Stimulated activated effector memory CD8-positive, alpha-beta T cell treated with anti-CD3 and anti-CD28 coated beads, Interleukin-12 subunit alpha, Interleukin-12 subunit beta, amount 100 ng/mL, for 72 hours (primary cell): Measurements from ENCODE around the gene GCGR.

Source experiments
- ATAC-seq: fragments of 150-1000 bp; cut with Tn5 transposase; 2 replicates; pipeline ENCODE4 v1.10.0; 2021
- DNase-seq, 2 donors: peaks; one replicate each; pipeline ENCODE4 v3.0.0; 2021 to 2022; ENCODE audit warnings: low spot score in 2 of 2
- H3K27ac Mint-ChIP-seq: one replicate; pipeline ENCODE4 v1.8.0; 2022; ENCODE audit warnings: mild to moderate bottlenecking, mixed read lengths
- H3K36me3 Mint-ChIP-seq: one replicate; pipeline ENCODE4 v1.8.0; 2022; ENCODE audit warnings: mild to moderate bottlenecking, mixed read lengths
- H3K4me1 Mint-ChIP-seq: one replicate; pipeline ENCODE4 v1.8.0; 2022; ENCODE audit warnings: mixed read lengths
- H3K4me3 Mint-ChIP-seq: one replicate; pipeline ENCODE4 v1.8.0; 2022; ENCODE audit warnings: mild to moderate bottlenecking, mixed read lengths
- H3K9me3 Mint-ChIP-seq: one replicate; pipeline ENCODE4 v1.8.0; 2022; ENCODE audit warnings: mixed read lengths

The GCGR gene

GRCh38 chr17:81821603-81822311 lies 17.8 kb downstream of the GCGR start:
- ATAC-seq = peak; percentile 42
- H3K4me3 Mint-ChIP-seq = no peak overlapping the region
- H3K4me1 Mint-ChIP-seq = peaks cover 22% of the 10 kb centered on the region
- no peaks in the 10 kb centered on the region for H3K9me3 Mint-ChIP-seq
- no peak for DNase-seq
- peak overlapping the region; percentile 60 for H3K27ac Mint-ChIP-seq
- peaks cover 4% of the 10 kb centered on the region for H3K36me3 Mint-ChIP-seq

DNA sequence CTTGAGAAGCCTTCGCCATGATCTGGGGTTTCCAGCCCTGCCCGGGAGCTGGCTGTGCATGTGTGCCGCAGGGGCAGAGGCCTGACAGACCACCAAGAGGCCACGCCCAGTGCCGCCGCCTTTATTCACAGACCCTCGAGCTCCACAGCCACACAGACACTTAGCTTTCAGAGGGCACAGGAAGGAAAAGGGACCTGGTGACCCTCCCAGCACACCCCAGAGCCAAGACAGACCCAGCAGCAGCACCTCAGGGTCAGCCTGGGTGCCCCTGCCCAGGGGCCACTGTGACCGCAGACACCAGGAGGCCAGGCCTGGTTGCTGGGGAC lies 18.3 kb downstream of the GCGR start:
- peak overlapping the region; percentile 60 for H3K27ac Mint-ChIP-seq
- peaks cover 22% of the 10 kb centered on the region for H3K4me1 Mint-ChIP-seq
- DNase-seq (no peak), ATAC-seq (no peak)
- H3K9me3 Mint-ChIP-seq = no peaks in the 10 kb centered on the region
- H3K36me3 Mint-ChIP-seq = peaks cover 4% of the 10 kb centered on the region
- H3K4me3 Mint-ChIP-seq = no peak overlapping the region

- Mint-ChIP-seq H3K36me3 (peaks cover 4% of the 10 kb centered on the region), H3K27ac (no peak overlapping the region), H3K4me3 (no peak overlapping the region), H3K4me1 (peaks cover 16% of the 10 kb centered on the region), H3K9me3 (no peaks in the 10 kb centered on the region)
- ATAC-seq (no peak), DNase-seq (no peak)
These were observed 19.3 kb downstream of the GCGR start for GRCh38 chr17:81822996-81823819.

GRCh38 chr17:81823820-81824550 lies 20.0 kb downstream of the GCGR start:
- ATAC-seq (no peak), DNase-seq (no peak)
- H3K27ac Mint-ChIP-seq = no peak overlapping the region
- no peaks in the 10 kb centered on the region for H3K9me3 Mint-ChIP-seq
- H3K4me1 Mint-ChIP-seq = peaks cover 22% of the 10 kb centered on the region
- H3K36me3 Mint-ChIP-seq = peaks cover 4% of the 10 kb centered on the region
- no peak overlapping the region for H3K4me3 Mint-ChIP-seq

GRCh38 chr17:81824595-81824994 lies 20.6 kb downstream of the GCGR start:
- ATAC-seq (no peak), DNase-seq (no peak)
- no peaks in the 10 kb centered on the region for H3K9me3 Mint-ChIP-seq
- no peak overlapping the region for H3K27ac Mint-ChIP-seq
- H3K36me3 Mint-ChIP-seq = peaks cover 4% of the 10 kb centered on the region
- H3K4me3 Mint-ChIP-seq = no peak overlapping the region
- H3K4me1 Mint-ChIP-seq = peaks cover 25% of the 10 kb centered on the region

DNA sequence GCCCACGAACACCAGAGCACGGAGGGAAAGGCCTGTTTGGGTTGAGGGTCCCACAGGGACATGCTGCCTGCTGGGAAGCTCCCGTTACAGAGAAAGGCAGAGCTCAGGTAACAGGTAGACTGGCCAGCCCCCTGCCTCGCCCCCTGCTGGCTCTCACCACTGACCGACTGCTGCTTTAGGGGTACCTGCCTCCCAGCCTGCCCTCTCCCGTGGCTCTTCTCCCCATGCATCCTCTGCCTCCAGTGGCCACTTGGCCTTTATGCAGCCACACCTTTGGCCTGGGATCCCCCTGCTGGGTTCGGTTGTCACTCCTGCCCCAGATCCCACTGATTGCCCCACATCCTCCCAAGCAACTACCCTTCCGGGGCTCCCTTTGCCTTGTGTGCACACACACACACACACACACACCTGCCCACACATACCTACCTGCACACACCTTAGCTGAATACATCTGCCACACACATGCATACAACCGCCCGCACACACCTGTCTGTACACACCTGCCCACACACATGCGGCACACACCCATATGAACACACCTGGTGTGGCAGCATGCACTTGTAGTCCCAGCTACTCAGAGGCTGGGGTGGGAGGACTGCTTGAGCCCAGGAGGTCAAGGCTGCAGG lies 22.0 kb downstream of the GCGR start:
- Mint-ChIP-seq H3K36me3 (peaks cover 4% of the 10 kb centered on the region), H3K4me1 (peaks cover 30% of the 10 kb centered on the region)

DNA sequence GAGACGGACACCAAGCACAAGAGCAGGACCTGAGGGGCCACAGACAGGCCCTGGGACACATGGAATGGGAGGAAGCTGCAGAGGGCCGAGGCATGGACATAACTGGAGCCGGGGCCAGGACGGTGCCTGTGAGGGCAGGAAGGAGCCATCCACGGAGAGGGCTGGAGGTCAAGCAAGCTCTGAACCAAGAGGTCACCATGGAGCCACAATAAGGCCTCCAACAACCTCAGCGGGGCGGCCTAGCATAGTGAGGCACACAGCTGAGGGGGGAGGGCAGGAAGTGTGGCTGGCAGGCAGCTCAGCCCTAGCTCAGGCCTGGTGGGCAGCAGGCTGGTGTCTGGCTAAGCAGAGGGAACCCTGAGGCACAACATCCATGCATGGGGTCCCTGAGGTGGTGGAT lies 24.7 kb downstream of the GCGR start:
- no peak overlapping the region for H3K4me3 Mint-ChIP-seq
- H3K4me1 Mint-ChIP-seq = peaks cover 35% of the 10 kb centered on the region
- no peaks in the 10 kb centered on the region for H3K9me3 Mint-ChIP-seq
- peak overlapping the region; percentile 54 for H3K27ac Mint-ChIP-seq
- ATAC-seq (no peak), DNase-seq (no peak)
- H3K36me3 Mint-ChIP-seq = peaks cover 17% of the 10 kb centered on the region

More for the DNA sequence above, 22.0 kb downstream of the GCGR start:
- no peaks in the 10 kb centered on the region for H3K9me3 Mint-ChIP-seq
- H3K27ac Mint-ChIP-seq = peak overlapping the region; percentile 66
- no peak for DNase-seq
- no peak overlapping the region for H3K4me3 Mint-ChIP-seq
- no peak for ATAC-seq

GRCh38 chr17:81829858-81830257 lies 25.9 kb downstream of the GCGR start:
- Mint-ChIP-seq H3K4me1 (peaks cover 35% of the 10 kb centered on the region), H3K27ac (no peak overlapping the region)

DNA sequence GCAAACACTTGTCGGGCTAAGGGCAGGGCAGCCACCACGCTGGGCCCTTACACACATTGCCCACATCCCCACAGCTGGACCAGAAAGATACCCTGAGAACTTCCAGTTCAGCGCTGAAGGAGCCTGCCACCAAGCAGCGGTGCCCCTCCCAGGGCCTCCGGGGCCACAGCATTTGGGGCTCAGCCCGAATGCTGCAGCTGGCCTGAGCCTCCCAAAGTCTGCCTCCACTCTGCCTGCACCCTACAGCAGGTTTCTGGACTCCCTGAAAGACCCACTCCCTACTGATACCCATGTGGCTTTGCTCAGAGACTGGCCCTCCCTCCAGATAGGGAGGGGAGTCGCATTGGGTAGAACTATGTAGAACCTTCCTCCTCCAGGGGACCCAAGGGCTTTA lies 27.6 kb downstream of the GCGR start:
- peak; percentile 2 for ATAC-seq

More at GRCh38 chr17:81829858-81830257, 25.9 kb downstream of the GCGR start:
- Mint-ChIP-seq H3K36me3 (peaks cover 21% of the 10 kb centered on the region), H3K4me3 (peak overlapping the region; percentile 98), H3K9me3 (no peaks in the 10 kb centered on the region)
- ATAC-seq = no peak
- DNase-seq = no peak

DNA sequence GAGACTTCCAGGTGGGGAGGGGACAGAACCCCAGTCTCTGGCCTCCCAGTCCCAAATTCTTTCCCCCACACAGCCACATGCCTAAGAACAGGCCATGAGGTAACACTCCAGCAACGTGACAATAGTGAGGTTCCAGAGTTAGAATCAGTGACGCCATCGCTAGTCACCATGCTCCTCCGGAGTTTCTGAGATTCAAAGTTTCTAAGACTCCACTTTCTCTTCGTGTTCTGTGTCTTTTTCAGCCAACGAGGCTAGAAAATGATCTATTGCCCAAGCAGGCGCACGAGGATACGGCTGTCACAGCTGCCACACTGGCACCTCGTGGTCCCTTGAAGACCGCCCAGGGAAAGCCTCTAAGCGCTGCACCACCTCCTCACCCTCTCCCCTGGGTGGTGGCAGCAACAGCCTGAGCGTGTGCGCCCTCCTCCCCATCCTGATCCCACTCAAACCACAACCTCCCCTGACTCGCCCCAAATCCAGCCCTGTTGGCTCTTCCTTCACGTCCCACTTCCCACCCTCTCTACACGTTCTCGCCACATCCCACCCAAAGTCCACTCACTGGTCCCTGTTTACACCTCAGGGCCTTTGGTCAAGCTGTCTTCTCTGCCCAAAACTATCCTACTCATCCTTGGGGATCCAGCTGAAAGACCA lies 28.1 kb downstream of the GCGR start:
- DNase-seq (peak; percentile 30 to 82), ATAC-seq (peak; percentile 66)
- H3K27ac Mint-ChIP-seq = peak overlapping the region; percentile 97
- H3K36me3 Mint-ChIP-seq = peaks cover 17% of the 10 kb centered on the region
- no peaks in the 10 kb centered on the region for H3K9me3 Mint-ChIP-seq
- H3K4me3 Mint-ChIP-seq = peak overlapping the region; percentile 98
- peaks cover 28% of the 10 kb centered on the region for H3K4me1 Mint-ChIP-seq

More for the DNA sequence above, 27.6 kb downstream of the GCGR start:
- Mint-ChIP-seq H3K36me3 (peaks cover 17% of the 10 kb centered on the region), H3K4me3 (peak overlapping the region; percentile 98), H3K4me1 (peaks cover 28% of the 10 kb centered on the region), H3K9me3 (no peaks in the 10 kb centered on the region), H3K27ac (peak overlapping the region; percentile 97)
- peak in 1 of 2 donors; percentile 68 for DNase-seq

DNA sequence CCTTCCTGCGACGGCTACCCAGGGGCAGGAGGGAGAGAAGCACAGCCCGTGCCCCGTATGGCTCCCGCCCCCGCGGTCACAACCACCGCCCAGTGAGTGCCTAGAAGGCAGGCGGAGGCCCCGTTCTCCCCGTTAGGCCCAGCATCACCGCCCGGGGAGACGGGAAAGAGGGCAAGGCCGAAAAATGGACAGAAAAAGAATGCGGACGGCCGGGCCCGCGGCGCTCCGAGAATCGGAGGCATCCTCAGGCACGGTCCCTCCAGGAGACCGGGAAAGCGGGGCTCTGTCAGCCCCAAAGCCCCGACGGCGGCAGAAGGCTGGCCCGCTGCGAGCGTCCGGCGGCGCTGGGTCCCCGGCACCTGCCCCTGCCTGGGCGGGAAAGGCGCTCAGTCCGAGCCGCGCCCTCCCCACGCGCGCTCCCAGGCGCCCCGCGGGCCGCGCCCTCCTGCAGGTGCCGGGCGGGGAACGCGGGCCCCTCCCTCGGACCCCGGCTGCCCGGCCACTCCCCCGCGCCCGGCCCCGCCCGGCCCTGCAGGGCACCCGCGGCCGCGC lies 28.7 kb downstream of the GCGR start:
- DNase-seq (no peak), ATAC-seq (peak; percentile 69)
- peak overlapping the region; percentile 97 for H3K27ac Mint-ChIP-seq
- peaks cover 28% of the 10 kb centered on the region for H3K4me1 Mint-ChIP-seq
- H3K9me3 Mint-ChIP-seq = no peaks in the 10 kb centered on the region
- H3K4me3 Mint-ChIP-seq = peak overlapping the region; percentile 98
- peaks cover 17% of the 10 kb centered on the region for H3K36me3 Mint-ChIP-seq

- H3K27ac Mint-ChIP-seq = peak within 1 kb of the TSS; percentile 97
- ATAC-seq (peak; percentile 82), DNase-seq (peak; percentile 94 to 97)
- no peaks in the 10 kb centered on the region for H3K9me3 Mint-ChIP-seq
- peaks cover 26% of the 10 kb centered on the region for H3K4me1 Mint-ChIP-seq
- peak within 1 kb of the TSS; percentile 98 for H3K4me3 Mint-ChIP-seq
- H3K36me3 Mint-ChIP-seq = peaks cover 17% of the 10 kb centered on the region
These were observed 29.4 kb downstream of the GCGR start, which contains the start of gene MCRIP1 for GRCh38 chr17:81833160-81833920. TSS of gene MCRIP1 (minus strand) at chr17:81833291. CDS start at chr17:81824506, 8,785 bp downstream.

DNA sequence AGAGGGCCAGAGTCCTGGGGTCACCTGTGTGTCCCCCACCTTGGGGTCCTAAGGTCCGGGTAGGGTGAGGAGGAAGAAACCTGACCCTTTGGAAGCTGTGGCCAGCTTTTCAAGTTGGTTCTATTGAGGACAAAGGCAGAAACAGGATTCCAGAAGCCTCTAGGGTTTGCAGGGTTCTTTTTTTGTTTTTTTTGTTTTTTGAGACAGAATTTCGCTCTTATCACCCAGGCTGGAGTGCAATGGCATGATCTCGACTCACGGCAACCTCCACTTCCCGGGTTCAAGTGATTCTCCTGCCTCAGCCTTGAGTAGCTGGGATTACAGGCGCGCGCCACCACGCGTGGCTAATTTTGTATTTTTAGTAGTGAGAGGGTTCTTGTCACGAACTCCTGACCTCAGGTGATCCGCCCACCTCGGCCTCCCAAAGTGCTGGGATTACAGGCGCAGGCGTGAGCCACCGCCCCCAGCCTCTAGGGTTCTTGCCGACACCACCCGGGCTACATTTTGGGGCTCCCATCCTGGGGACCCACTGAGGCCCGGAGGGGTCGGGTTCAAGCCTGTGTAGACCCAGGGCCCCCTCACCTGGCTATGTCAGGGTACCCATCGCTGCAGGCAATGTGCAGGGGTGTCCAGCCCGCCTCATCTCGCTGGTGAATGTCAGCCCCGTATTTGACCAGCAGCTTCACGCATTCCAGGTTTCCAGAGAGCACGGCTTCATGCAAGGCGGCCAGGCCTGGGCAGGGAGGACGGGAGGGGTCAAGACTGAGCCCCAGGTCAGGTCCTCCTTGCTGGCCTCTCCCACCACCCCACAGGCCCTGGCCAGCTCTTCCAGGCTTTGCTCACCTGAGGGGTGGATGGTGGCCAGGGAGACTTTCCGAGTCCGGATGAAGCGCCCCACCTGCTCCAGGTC lies 30.2 kb downstream of the GCGR start:
- ATAC-seq = no peak

More for the DNA sequence above, 30.2 kb downstream of the GCGR start:
- H3K9me3 Mint-ChIP-seq = no peaks in the 10 kb centered on the region
- peak overlapping the region; percentile 98 for H3K4me3 Mint-ChIP-seq
- H3K36me3 Mint-ChIP-seq = peaks cover 17% of the 10 kb centered on the region
- peak overlapping the region; percentile 84 for H3K27ac Mint-ChIP-seq
- peaks cover 22% of the 10 kb centered on the region for H3K4me1 Mint-ChIP-seq
- no peak for DNase-seq
